ENCODE measurements around the gene UBE2V1. TPM values are rescaled to one million over a fixed set of nuclear protein-coding genes. Genes with fewer than 3 reads are reported as not detected.

The UBE2V1 gene
- total RNA-seq, 1 donor from 2014 or later = 149 TPM

DNA sequence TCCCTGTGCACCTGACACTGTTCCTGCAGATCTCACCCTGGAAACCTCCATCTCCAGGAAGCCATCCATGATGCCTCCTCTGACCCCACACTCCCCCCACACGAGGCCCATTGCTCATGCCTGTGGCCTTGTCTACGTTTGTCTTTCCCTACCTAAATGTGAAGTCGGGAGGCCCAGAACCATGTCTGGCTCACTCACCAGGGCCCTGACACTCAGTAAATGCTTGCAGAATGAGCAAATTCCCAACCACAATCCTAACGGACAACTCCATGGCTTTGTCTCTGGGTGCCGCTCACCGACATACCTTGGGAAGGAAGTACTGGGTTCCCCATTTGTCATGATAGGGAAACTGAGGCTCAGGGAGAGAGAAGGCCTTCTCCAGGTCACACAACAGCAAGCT lies 33.3 kb upstream of the UBE2V1 start:
- H3K36me3 Mint-ChIP-seq (ENCODE audit: unreplicated experiment) = peaks cover 6% of the 10 kb centered on the region
- H3K4me3 Mint-ChIP-seq (ENCODE audit: unreplicated experiment) = no peak overlapping the region
- no peak for DNase-seq
- no peak overlapping the region for H3K27ac Mint-ChIP-seq (ENCODE audit: unreplicated experiment)
- no peak for TF ChIP-seq CTCF (IDR thresholded peaks at IDR 0.05; ENCODE audit: partially characterized antibody, unreplicated experiment)
- peaks cover 1% of the 10 kb centered on the region for H3K9me3 Mint-ChIP-seq (ENCODE audit: unreplicated experiment)
- peaks cover 15% of the 10 kb centered on the region for H3K27me3 Mint-ChIP-seq (ENCODE audit: unreplicated experiment)
- H3K4me1 Mint-ChIP-seq (ENCODE audit: low read depth, unreplicated experiment) = peaks cover 8% of the 10 kb centered on the region

GRCh38 chr20:50145566-50145965 lies 32.6 kb upstream of the UBE2V1 start:
- Mint-ChIP-seq H3K27ac (ENCODE audit: unreplicated experiment) (no peak overlapping the region), H3K4me3 (ENCODE audit: unreplicated experiment) (no peak overlapping the region), H3K27me3 (ENCODE audit: unreplicated experiment) (peaks cover 10% of the 10 kb centered on the region), H3K36me3 (ENCODE audit: unreplicated experiment) (peaks cover 6% of the 10 kb centered on the region), H3K4me1 (ENCODE audit: low read depth, unreplicated experiment) (peaks cover 6% of the 10 kb centered on the region), H3K9me3 (ENCODE audit: unreplicated experiment) (peaks cover 1% of the 10 kb centered on the region)
- no peak for DNase-seq
- TF ChIP-seq CTCF (IDR thresholded peaks at IDR 0.05; ENCODE audit: partially characterized antibody, unreplicated experiment) = no peak

GRCh38 chr20:50144362-50144761 lies 31.4 kb upstream of the UBE2V1 start:
- Mint-ChIP-seq H3K4me3 (ENCODE audit: unreplicated experiment) (no peak overlapping the region), H3K4me1 (ENCODE audit: low read depth, unreplicated experiment) (peaks cover 12% of the 10 kb centered on the region), H3K27ac (ENCODE audit: unreplicated experiment) (no peak overlapping the region), H3K9me3 (ENCODE audit: unreplicated experiment) (no peaks in the 10 kb centered on the region), H3K36me3 (ENCODE audit: unreplicated experiment) (peaks cover 6% of the 10 kb centered on the region), H3K27me3 (ENCODE audit: unreplicated experiment) (peaks cover 6% of the 10 kb centered on the region)
- no peak for DNase-seq
- no peak for TF ChIP-seq CTCF (IDR thresholded peaks at IDR 0.05; ENCODE audit: partially characterized antibody, unreplicated experiment)

- Mint-ChIP-seq H3K27ac (ENCODE audit: unreplicated experiment) (no peak overlapping the region), H3K4me1 (ENCODE audit: low read depth, unreplicated experiment) (peaks cover 13% of the 10 kb centered on the region), H3K4me3 (ENCODE audit: unreplicated experiment) (no peak overlapping the region), H3K27me3 (ENCODE audit: unreplicated experiment) (peaks cover 3% of the 10 kb centered on the region), H3K9me3 (ENCODE audit: unreplicated experiment) (peaks cover 2% of the 10 kb centered on the region), H3K36me3 (ENCODE audit: unreplicated experiment) (no peaks in the 10 kb centered on the region)
- DNase-seq = no peak
- TF ChIP-seq CTCF (IDR thresholded peaks at IDR 0.05; ENCODE audit: partially characterized antibody, unreplicated experiment) = no peak
These were observed 29.9 kb upstream of the UBE2V1 start for GRCh38 chr20:50142812-50143211.

GRCh38 chr20:50141811-50142561 lies 29.0 kb upstream of the UBE2V1 start:
- Mint-ChIP-seq H3K4me3 (ENCODE audit: unreplicated experiment) (no peak overlapping the region), H3K27ac (ENCODE audit: unreplicated experiment) (no peak overlapping the region), H3K9me3 (ENCODE audit: unreplicated experiment) (peaks cover 4% of the 10 kb centered on the region), H3K27me3 (ENCODE audit: unreplicated experiment) (peaks cover 6% of the 10 kb centered on the region), H3K4me1 (ENCODE audit: low read depth, unreplicated experiment) (peaks cover 14% of the 10 kb centered on the region), H3K36me3 (ENCODE audit: unreplicated experiment) (no peaks in the 10 kb centered on the region)
- DNase-seq = no peak
- TF ChIP-seq CTCF (IDR thresholded peaks at IDR 0.05; ENCODE audit: partially characterized antibody, unreplicated experiment) = no peak
